OCI-LY3 (cell line): ENCODE data around the gene RAB11FIP2.

Experiments
- EZH2phosphoT487 ChIP-seq: fragments of 200-600 bp; shearing (Covaris generic); IDR thresholded peaks from 2 replicates; pipeline ENCODE4 v1.6.1; 2018; ENCODE audit warnings: antibody characterized with exemption, mixed run types, low read depth
- TF ChIP-seq, protein P1 (sequence below): fragments of 200-600, 300-600 bp; sonication (generic); IDR thresholded peaks from 2 replicates; pipeline ENCODE4 v1.5.1; 2014; ENCODE audit warnings: antibody characterized with exemption, low read length, low read depth

DNA sequence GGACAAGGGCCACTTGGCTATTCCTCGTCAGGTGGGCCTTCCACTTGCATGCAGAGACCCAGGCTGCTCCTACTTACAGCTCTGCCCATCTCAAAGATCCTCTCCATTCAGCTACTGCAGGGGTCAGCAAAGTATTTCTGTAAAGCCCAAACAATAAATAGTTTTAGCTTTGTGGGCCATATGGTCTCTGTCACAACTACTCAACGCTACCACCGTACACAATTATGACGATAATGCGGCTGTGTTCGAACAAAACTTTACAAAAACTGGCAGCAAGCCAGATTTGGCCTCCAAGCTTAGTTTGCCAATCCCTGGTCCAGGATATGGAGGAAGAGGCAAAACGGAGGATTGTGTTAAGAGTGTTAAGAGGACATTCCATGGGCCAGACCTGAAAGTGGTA is 12.8 kb downstream of the RAB11FIP2 start:
- TF ChIP-seq, protein P1, sequence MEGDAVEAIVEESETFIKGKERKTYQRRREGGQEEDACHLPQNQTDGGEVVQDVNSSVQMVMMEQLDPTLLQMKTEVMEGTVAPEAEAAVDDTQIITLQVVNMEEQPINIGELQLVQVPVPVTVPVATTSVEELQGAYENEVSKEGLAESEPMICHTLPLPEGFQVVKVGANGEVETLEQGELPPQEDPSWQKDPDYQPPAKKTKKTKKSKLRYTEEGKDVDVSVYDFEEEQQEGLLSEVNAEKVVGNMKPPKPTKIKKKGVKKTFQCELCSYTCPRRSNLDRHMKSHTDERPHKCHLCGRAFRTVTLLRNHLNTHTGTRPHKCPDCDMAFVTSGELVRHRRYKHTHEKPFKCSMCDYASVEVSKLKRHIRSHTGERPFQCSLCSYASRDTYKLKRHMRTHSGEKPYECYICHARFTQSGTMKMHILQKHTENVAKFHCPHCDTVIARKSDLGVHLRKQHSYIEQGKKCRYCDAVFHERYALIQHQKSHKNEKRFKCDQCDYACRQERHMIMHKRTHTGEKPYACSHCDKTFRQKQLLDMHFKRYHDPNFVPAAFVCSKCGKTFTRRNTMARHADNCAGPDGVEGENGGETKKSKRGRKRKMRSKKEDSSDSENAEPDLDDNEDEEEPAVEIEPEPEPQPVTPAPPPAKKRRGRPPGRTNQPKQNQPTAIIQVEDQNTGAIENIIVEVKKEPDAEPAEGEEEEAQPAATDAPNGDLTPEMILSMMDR = no peak
- TF ChIP-seq EZH2phosphoT487 = no peak
